Measurements from ENCODE around the gene ADAMTS3.

- no peak for TF ChIP-seq CTCF (IDR thresholded peaks at IDR 0.05)
- no peak for TF ChIP-seq POLR2A (IDR thresholded peaks at IDR 0.05)
Observed at GRCh38 chr4:72408568-72408967, 160.5 kb downstream of the ADAMTS3 start.
